ENCODE data around the gene LHPP.

Gene LHPP

DNA sequence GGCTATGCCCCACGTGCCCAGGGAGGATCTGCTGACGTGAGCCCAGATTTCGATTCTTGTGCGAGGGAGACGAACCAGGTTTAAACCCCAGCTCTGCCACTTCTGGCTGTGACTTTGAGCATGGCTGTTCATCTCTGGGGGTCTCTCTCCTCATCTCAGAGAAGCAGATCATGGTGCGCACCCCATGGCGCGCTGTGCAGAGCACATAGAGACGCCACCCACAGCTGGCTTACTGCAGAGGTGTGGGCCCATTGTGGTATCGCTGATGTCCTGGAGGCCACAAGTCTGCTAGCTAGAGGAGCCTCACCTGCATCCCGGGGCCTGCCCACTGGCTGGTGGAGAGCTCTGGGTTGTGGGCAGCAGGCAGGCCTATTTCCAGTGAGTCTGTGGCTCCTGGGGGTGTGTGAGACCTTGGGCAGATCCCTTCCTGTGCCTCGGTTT, 140.5 kb downstream of the LHPP start:
- TF ChIP-seq, protein P1, sequence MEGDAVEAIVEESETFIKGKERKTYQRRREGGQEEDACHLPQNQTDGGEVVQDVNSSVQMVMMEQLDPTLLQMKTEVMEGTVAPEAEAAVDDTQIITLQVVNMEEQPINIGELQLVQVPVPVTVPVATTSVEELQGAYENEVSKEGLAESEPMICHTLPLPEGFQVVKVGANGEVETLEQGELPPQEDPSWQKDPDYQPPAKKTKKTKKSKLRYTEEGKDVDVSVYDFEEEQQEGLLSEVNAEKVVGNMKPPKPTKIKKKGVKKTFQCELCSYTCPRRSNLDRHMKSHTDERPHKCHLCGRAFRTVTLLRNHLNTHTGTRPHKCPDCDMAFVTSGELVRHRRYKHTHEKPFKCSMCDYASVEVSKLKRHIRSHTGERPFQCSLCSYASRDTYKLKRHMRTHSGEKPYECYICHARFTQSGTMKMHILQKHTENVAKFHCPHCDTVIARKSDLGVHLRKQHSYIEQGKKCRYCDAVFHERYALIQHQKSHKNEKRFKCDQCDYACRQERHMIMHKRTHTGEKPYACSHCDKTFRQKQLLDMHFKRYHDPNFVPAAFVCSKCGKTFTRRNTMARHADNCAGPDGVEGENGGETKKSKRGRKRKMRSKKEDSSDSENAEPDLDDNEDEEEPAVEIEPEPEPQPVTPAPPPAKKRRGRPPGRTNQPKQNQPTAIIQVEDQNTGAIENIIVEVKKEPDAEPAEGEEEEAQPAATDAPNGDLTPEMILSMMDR (IDR thresholded peaks at IDR 0.05; ENCODE audit: low read depth, low read length, missing control alignments) = no peak
- H3K27me3 ChIP-seq (replicated peaks) = no peaks in the 10 kb centered on the region
- DNase-seq = no peak
- in situ Hi-C loops (cut with HindIII; ENCODE audit: low pct_ligation_motif_present, low sequenced_read_pairs) = no loop called here
- H3K4me3 ChIP-seq (ENCODE audit: low read depth, low read length) = no peak overlapping the region
- no peaks in the 10 kb centered on the region for H3K36me3 ChIP-seq (replicated peaks)
- no peak overlapping the region for H3K27ac ChIP-seq

DNA sequence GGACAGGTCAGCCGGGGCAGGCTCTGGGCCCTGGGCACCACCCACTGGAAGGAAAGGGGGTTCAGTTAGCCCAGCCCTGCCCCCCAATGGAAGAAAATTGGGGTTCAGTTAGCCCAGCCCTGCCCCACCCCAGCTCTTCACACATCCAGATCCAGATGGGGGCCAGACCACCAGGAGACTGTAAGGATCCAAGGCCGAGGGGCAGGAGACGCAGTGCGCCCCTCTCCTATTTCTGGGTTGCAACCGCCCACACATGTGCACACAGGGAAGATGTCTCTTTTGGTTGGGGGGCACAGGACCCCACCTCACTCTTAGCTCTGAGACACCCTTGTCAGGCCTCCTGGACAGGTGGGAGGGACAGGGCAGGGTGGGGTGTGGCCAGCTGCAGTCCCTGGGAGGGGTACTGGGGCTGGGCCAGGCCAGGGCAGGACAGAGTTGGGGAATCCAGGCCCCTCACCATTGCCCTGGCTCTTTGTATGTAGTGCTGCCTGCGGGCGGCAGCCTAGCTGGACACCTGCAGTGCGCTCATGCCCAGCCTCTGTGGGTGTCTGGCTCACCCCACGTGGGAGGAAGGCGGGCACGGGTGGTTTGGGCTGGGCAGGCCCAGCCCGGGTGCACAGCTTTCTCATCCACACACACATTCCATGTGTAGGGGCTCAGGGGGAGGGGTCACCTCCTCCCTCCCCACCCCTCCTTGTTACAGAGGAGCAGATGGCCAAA, 141.2 kb downstream of the LHPP start:
- no peak overlapping the region for H3K4me3 ChIP-seq (ENCODE audit: low read depth, low read length)
- TF ChIP-seq, protein P1 (IDR thresholded peaks at IDR 0.05; ENCODE audit: low read depth, low read length, missing control alignments) = no peak
- in situ Hi-C loops (cut with HindIII; ENCODE audit: low pct_ligation_motif_present, low sequenced_read_pairs) = no loop called here
- no peak overlapping the region for H3K27ac ChIP-seq
- no peak for DNase-seq
- no peaks in the 10 kb centered on the region for H3K36me3 ChIP-seq (replicated peaks)
- H3K27me3 ChIP-seq (replicated peaks) = no peaks in the 10 kb centered on the region

DNA sequence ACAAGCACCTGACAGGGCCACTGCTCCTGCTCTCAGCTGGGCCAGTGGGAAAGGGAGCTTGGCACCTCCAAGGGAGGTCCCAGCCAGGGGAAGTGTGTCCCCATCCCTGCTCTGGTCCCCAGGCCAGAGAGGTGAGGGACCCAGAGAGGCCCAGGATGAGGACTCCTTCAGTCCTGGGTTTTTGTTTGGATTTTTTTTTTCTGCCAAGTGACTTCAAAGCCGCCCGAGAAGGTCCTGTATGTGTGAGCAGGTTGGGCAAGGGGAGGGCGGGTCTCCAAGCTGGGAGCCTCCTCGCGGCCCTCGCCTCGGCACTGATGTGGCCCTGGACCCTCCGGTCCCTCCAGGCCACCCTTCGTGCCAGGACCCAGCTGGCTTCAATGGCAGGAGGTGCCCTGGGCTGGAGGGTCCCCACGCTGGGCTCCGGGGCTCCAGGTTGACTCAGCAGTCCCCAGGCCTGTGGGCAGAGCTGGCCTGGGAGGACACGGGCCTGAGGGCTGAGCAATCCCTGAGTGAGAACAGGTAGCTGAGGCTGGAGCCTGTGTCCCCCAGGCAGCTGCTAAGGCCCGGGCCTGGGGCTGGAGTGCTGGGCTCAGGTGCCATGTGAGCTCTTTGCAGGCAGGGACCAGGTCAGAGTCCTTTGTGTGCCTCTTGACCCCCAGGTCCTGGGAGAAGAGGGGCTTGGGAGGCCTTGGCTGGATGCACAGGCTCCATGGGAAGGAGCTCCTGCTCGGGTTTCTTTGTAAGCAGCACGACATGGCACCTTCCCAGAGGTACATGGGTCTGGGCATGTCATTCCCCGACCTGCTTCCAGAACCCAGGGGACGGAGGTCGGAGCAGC, 142.0 kb downstream of the LHPP start:
- TF ChIP-seq, protein P1 (IDR thresholded peaks at IDR 0.05; ENCODE audit: low read depth, low read length, missing control alignments) = no peak
- no peaks in the 10 kb centered on the region for H3K27me3 ChIP-seq (replicated peaks)
- no peak overlapping the region for H3K4me3 ChIP-seq (ENCODE audit: low read depth, low read length)
- in situ Hi-C loops (cut with HindIII; ENCODE audit: low pct_ligation_motif_present, low sequenced_read_pairs) = no loop called here
- H3K27ac ChIP-seq = no peak overlapping the region
- H3K36me3 ChIP-seq (replicated peaks) = no peaks in the 10 kb centered on the region
- DNase-seq = no peak

DNA sequence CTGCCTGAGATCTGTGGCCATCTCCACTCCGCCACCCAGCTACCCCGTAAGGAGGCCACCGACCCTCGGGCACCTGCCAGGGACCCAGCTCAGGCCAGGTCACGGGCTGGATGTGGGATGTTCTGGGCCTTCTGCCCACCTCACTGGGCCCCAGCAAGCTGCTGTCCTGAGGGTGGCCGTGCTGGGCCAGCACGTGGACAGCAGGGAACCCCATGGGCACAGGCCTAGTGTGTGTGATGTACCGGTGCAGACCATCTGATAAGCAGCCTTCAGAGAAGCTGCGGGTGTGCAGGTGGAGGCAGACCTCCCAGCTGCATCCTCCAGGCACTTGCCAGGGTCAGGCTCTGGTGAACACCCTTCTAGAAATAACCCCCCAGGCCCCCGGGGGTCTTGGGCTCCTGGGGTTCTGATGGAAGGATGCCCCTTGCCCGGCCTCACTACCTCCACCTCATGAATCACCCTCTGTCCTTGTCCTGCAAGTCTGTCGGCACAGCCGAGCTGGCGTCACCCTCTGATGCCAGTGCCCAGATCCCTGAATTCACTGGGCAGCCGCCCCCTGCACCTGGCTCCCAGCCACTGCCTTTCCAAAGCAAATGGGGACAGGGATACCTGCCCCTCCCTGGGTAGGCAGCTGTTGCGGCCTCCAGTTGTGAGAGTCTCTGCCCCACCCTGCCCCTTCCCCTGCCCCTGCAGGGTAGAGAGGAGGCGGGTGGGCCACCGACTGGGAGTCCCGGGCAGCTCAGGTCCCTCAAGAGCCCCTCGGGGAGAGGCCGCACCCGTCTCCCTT, 142.8 kb downstream of the LHPP start:
- in situ Hi-C loops (cut with HindIII; ENCODE audit: low pct_ligation_motif_present, low sequenced_read_pairs) = no loop called here
- Histone ChIP-seq H3K36me3 (replicated peaks) (no peaks in the 10 kb centered on the region), H3K27ac (no peak overlapping the region), H3K27me3 (replicated peaks) (no peaks in the 10 kb centered on the region), H3K4me3 (ENCODE audit: low read depth, low read length) (no peak overlapping the region)
- TF ChIP-seq, protein P1 (IDR thresholded peaks at IDR 0.05; ENCODE audit: low read depth, low read length, missing control alignments) = no peak
- no peak for DNase-seq

DNA sequence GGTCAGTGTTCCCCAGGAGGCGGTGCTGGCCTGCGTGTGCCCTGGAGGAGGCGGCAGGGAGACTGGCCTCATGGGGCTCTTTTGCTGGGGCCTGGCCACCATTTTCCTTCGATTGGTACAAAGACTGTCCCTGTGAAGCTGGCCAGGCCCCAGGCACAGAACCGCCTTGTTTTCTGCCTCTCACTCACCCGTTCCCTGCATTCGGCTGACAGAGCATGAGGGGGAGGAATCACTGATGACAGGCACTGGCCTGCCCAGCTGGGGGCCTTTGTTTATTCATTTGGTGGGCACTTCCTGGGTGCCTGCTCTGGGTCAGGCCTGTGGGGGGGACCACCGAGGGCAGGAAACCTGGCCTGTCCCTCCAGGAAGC, 143.4 kb downstream of the LHPP start:
- in situ Hi-C loops (cut with HindIII; ENCODE audit: low pct_ligation_motif_present, low sequenced_read_pairs) = no loop called here
- TF ChIP-seq, protein P1 (IDR thresholded peaks at IDR 0.05; ENCODE audit: low read depth, low read length, missing control alignments) = no peak
- H3K27me3 ChIP-seq (replicated peaks) = no peaks in the 10 kb centered on the region
- no peak overlapping the region for H3K4me3 ChIP-seq (ENCODE audit: low read depth, low read length)
- H3K27ac ChIP-seq = no peak overlapping the region
- no peaks in the 10 kb centered on the region for H3K36me3 ChIP-seq (replicated peaks)
- DNase-seq = no peak
